GM13977 (cell line): ENCODE results near the gene KCNAB1.

Experiments used
- DNase-seq: peaks from one replicate; pipeline ENCODE4 v3.0.0; 2012; ENCODE audit warnings: low spot score
- in situ Hi-C: fragments of 300-500 bp; cut with MboI; formaldehyde crosslinking; loops from one replicate; pipeline ENCODE4 v1.12.0; 2022; ENCODE audit warnings: low sequenced_read_pairs, low pct_unique_long_range_greater_than_20kb, mixed read lengths, inconsistent platforms; ENCODE audit not compliant: unreplicated experiment
- TF ChIP-seq, protein P1 (sequence below): IDR thresholded peaks from 2 replicates; pipeline ENCODE4 v1.5.1; 2012; ENCODE audit warnings: mild to moderate bottlenecking, control low read depth; ENCODE audit not compliant: insufficient read depth; ENCODE audit errors: extremely low read depth, missing control alignments

The KCNAB1 gene

DNA sequence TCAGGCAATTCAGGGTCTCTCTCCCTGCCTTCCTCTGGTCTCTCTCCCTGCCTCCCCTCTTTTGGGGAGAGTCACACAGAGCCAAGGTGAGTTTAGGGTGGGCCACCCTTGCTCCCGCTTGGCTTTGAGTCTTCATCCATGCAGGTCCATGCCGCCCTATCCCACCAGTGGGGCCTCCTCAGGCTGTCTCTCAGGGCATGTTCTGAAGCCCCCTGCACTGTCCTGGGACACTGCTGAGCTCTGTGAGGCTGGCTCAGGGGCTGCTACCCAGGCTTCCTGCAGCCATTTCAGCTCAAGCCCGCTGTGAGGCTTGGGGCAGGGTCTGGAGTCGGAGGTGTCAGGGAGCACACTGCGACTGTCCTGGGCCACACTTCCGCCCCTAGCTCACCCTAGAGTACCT is 231.4 kb downstream of the KCNAB1 start:
- TF ChIP-seq, protein P1, sequence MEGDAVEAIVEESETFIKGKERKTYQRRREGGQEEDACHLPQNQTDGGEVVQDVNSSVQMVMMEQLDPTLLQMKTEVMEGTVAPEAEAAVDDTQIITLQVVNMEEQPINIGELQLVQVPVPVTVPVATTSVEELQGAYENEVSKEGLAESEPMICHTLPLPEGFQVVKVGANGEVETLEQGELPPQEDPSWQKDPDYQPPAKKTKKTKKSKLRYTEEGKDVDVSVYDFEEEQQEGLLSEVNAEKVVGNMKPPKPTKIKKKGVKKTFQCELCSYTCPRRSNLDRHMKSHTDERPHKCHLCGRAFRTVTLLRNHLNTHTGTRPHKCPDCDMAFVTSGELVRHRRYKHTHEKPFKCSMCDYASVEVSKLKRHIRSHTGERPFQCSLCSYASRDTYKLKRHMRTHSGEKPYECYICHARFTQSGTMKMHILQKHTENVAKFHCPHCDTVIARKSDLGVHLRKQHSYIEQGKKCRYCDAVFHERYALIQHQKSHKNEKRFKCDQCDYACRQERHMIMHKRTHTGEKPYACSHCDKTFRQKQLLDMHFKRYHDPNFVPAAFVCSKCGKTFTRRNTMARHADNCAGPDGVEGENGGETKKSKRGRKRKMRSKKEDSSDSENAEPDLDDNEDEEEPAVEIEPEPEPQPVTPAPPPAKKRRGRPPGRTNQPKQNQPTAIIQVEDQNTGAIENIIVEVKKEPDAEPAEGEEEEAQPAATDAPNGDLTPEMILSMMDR = no peak
- in situ Hi-C loops = no loop called here
- DNase-seq = no peak

DNA sequence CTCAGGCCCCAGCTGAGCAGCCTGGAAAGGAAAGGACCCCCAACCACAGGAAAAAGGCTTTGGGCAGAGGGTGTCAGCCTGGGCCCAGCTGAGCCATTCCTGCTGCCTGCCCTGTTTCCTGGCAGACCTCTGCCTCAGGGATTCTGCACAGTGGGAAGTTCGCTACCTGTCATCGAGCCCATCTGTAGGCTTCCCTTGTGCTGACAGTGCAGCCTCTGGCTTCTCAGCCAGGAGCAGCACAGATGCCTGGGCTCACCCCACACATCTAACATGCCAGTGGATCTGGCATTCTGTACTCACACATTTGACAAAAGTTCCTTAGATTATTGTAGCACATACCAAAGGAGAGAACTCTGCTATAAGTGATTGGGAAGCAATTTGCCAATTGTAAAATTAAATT is 232.3 kb downstream of the KCNAB1 start:
- no peak for DNase-seq
- TF ChIP-seq, protein P1 = no peak
- in situ Hi-C loops = no loop called here

DNA sequence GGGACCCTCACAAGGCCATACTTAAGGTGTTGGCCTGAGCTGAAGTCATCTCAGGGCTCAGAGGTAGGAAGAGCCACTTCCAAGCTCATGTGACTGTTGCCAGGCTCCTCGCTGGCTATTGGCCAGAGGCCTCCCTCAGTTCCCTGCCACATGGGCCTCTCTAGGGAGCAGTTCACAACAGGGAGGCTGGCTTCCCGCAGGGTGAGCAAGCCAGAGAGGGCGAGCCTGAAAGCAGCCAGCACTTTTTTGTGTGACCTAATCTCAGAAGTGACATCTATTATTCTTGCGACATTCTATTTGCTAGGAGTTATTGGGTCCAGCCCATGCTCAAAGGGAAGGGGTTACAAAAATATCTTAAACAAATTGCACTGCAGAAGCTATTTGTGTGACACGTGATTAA is 233.2 kb downstream of the KCNAB1 start:
- DNase-seq = no peak
- in situ Hi-C loops = no loop called here

DNA sequence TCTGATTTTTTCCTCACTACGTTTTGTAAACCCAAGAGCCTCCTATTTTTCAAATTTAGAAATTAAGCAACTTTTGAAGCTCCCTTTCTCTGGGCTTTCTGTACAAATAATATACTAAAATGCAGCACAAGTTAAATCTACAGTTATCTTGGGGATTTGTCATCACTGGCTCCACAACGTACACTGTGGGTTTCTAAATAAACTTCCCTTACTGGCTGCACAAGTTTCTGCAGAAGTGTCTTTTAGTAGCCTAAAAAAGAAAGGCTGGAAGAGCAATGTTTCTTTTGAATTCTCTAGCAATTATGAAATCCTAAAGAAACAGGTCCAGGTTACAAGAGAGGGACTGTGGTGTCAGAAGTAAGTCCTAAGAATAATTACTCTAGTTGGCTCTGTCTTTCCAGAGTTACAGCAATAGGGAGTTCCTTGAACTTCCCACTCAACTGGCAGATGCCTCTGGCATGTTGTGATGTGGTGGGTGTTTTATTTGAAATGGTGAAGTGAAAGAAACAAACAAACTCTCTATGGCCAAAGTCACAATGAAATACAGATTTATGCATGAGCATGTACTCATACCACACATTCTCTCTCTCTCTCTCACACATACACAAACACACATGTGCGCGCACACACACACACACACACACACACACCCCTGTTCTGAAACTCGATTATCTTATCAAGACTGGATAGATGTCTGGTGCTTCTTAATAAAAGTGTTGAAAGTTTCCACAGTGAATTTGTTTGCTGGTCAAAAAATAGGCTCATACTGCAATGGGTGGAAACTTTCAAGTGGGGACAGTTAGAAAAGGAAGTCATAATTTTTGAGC is 236.4 kb downstream of the KCNAB1 start:
- in situ Hi-C loops = no loop called here
- TF ChIP-seq, protein P1 = no peak
- no peak for DNase-seq

More for the DNA sequence above, 233.2 kb downstream of the KCNAB1 start:
- TF ChIP-seq, protein P1 = no peak

DNA sequence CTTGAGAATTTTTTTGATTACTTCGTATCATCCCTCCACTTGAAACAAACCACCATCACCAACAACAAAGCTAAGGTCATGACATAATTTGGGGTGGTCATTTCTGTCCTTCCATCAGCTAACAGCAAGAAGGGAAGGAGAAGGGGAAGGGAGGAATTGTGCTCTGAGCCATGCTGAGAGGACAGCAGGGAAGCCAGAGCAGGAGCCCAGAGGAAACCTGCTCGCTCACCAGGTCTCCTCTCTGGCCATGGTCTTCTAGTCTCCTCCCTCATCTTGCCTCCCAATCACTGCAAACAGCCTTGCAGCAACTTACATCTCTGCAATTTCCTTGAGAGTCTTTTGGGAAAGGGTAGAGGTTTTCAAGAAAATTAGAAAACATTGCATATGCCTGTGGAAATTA is 237.9 kb downstream of the KCNAB1 start:
- DNase-seq = no peak
- TF ChIP-seq, protein P1 = no peak
- in situ Hi-C loops = no loop called here

DNA sequence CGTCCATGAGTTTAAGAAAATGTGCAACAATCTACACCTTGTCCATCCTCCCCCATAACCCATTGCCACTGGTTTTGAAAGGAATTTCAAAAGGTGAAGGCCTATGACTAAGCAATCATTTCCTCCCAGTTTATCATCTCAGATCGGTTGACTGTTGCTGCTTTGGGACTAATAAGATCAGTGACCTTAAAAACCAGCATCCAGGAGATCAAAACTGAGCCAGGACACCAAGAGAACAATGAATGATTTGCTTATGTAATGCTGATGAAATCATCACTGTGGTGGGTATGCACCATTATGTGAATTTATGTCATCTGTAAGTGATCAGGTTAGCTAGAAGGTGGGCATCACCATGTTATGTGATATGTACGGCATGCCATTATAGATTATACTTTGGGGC is 239.0 kb downstream of the KCNAB1 start:
- DNase-seq = no peak
- in situ Hi-C loops = no loop called here
- TF ChIP-seq, protein P1 = no peak

DNA sequence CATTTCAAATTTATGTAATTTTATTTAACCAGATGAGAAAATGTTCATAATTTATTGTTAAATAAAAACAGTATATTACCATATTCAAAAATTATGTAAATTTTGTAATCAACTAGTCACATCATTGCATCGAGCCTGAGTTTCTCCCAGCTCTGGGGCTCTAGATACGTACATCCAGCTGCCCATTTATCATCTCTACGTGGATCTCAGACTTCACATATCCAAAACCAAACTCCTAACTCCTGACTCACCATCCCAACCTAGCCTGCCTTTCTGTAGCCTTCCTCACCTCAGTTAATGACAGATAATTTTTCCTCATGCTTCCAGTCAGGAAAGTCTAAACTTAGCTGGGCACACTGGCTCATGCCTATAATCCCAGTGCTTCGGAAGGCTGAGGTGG is 239.7 kb downstream of the KCNAB1 start:
- DNase-seq = no peak
- TF ChIP-seq, protein P1 = no peak
- in situ Hi-C loops = no loop called here
